Right cardiac atrium (tissue), 5 donors: Measurements from ENCODE around the gene KNCN. TPM values are rescaled to one million over a fixed set of nuclear protein-coding genes. Genes with fewer than 3 reads are reported as not detected.
A peak's percentile ranks its signal among the peaks of the same experiment; 100 is the strongest.

Experiments used
- ATAC-seq, 2 donors: fragments of 200-7000 bp; cut with Tn5 transposase; one replicate each; pipeline versions ENCODE4 v1.8.0 to v1.9.1; 2020; ENCODE audit warnings: moderate library complexity in 2 of 2, mild to moderate bottlenecking in 1 of 2
- DNase-seq, 3 donors: peaks; one replicate each; pipeline ENCODE4 v3.0.0-alpha.2; 2020
- H3K27ac ChIP-seq: one replicate; pipeline ENCODE4 v1.5.1; 2013; ENCODE audit warnings: mild to moderate bottlenecking, low read length, control low read depth, moderate library complexity
- H3K27me3 ChIP-seq: one replicate; pipeline ENCODE4 v1.6.1; 2013; ENCODE audit not compliant: control insufficient read depth, insufficient read depth
- H3K4me1 ChIP-seq: one replicate; pipeline ENCODE4 v1.6.1; 2013; ENCODE audit warnings: low read length; ENCODE audit not compliant: control insufficient read depth, insufficient read depth
- H3K4me3 ChIP-seq: one replicate; pipeline ENCODE4 v1.5.1; 2013; ENCODE audit warnings: low read length, control low read depth
- H3K9me3 ChIP-seq: one replicate; pipeline ENCODE4 v1.6.1; 2013; ENCODE audit warnings: low read length; ENCODE audit not compliant: control insufficient read depth
- WGBS: extraction: QIAGEN DNeasy Blood & Tissue Kit; methylation state at CpG from one replicate; pipeline ENCODE4 v1.1.7; 2013; 5-methylcytosine and 5-hydroxymethylcytosine counted together
- intact Hi-C, 4 donors: fragments of 100-400 bp; cut with DNase I; formaldehyde crosslinking; loops; one replicate each; pipeline versions ENCODE4 v1.11.0 to v1.14.0; 2022 to 2023
- polyA plus RNA-seq: library from polyadenylated mRNA; stranded (reverse); fragments of 200-250 nt; gene quantifications from one replicate; pipeline ENCODE4 v1.2.3, GENCODE V29; 2013
- total RNA-seq, 4 donors: library from RNA; stranded (reverse); fragmentation: NEBNext Ultra II Directional; extraction: Animal tissue kit (Norgen Biotek cat#: 25700); gene quantifications; one replicate each; pipeline ENCODE4 v1.2.1, GENCODE V29; 2021
- donor health status: healthy with polysubstance abuse.
- donor health status: DM: no; HTN: yes; CAD: no.
- donor health status: DM: no; HTN: no; CAD: no.
- donor health status: DM: no; HTN: yes; CAD: no; lungs with severe emphysema.
- donor health status: DM: yes; HTN: yes; CAD: no.

Gene KNCN
- total and polyA plus RNA-seq, 5 donors = not detected

DNA sequence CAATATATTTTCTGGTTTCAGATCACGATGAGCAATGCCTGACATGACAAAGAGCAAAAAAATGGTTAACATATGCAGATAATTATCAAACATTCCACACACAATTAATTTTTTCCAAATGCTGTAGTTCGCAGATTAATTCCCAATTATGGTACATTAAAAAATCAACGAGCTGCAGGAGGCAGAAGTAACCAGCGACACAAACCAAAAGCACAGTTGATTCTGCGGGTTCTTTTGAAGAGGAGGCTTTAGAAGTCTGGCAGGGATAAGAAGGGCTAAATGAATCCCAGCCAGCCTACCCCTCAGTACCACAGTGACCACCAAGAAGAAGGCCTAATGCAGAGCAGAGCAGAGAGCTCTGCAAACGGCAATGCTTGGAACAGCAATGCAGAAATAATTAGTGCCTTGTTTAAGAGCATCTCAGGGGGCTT, 17.0 kb upstream of the KNCN start:
- Histone ChIP-seq H3K27ac (no peak overlapping the region), H3K4me1 (peaks cover 3% of the 10 kb centered on the region), H3K27me3 (no peaks in the 10 kb centered on the region), H3K9me3 (no peaks in the 10 kb centered on the region), H3K4me3 (no peak overlapping the region)
- DNase-seq = no peak
- no peak for ATAC-seq
- 90% methylated on average over 6 of the region's 6 CpGs for WGBS
- intact Hi-C loops = no loop called here

- no peaks in the 10 kb centered on the region for H3K4me1 ChIP-seq
- no peak overlapping the region for H3K27ac ChIP-seq
- ATAC-seq = no peak
- DNase-seq = no peak
- intact Hi-C loops = no loop called here
- H3K27me3 ChIP-seq = no peaks in the 10 kb centered on the region
- 91% methylated on average over 4 of the region's 4 CpGs for WGBS
- no peak overlapping the region for H3K4me3 ChIP-seq
- no peaks in the 10 kb centered on the region for H3K9me3 ChIP-seq
Measured at GRCh38 chr1:46563341-46563740, 11.9 kb upstream of the KNCN start.

- no peak for DNase-seq
Measured at GRCh38 chr1:46562498-46562897, 11.1 kb upstream of the KNCN start.

DNA sequence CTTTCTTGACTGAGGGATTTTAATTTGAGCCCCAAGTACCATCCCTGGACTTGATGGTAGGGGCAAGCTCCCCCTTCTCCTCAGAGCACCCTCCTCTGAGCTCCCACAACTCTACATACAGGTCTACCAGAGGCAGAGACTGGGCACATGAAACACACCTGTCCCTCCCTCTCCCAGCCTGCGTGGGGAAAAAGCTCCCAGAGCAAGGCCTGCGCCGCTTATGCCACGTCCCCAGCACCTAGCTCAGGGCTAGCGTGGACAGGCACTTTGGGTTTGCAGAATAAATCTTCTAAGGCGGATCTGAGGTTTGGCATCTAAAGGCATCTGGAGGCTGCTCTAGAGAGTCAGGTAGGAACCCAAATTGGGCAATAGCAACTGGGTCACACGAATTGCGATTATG, 7.5 kb upstream of the KNCN start:
- Histone ChIP-seq H3K9me3 (no peaks in the 10 kb centered on the region), H3K4me1 (no peaks in the 10 kb centered on the region), H3K4me3 (no peak overlapping the region), H3K27me3 (no peaks in the 10 kb centered on the region), H3K27ac (no peak overlapping the region)
- ATAC-seq (peak in 1 of 2 donors; percentile 5), DNase-seq (no peak)
- intact Hi-C loops = loop anchor here in 1 of 4 donors (10.0 kb wide), 1 partner anchor 156 kb away; the partner anchor contains the start of gene EFCAB14
- 96% methylated on average over 8 of the region's 8 CpGs for WGBS

More at GRCh38 chr1:46562498-46562897, 11.1 kb upstream of the KNCN start:
- Histone ChIP-seq H3K9me3 (no peaks in the 10 kb centered on the region), H3K27me3 (no peaks in the 10 kb centered on the region), H3K4me1 (no peaks in the 10 kb centered on the region), H3K27ac (no peak overlapping the region), H3K4me3 (no peak overlapping the region)
- peak in 1 of 2 donors; percentile 14 for ATAC-seq
- 93% methylated on average over 15 of the region's 15 CpGs for WGBS
- intact Hi-C loops = no loop called here

- Histone ChIP-seq H3K4me1 (no peaks in the 10 kb centered on the region), H3K27me3 (no peaks in the 10 kb centered on the region), H3K4me3 (no peak overlapping the region), H3K27ac (no peak overlapping the region), H3K9me3 (no peaks in the 10 kb centered on the region)
- DNase-seq (peak in 1 of 3 donors; percentile 70), ATAC-seq (peak; percentile 53 to 54)
- intact Hi-C loops = loop anchor here in 1 of 4 donors (10.0 kb wide), 1 partner anchor 156 kb away; the partner anchor contains the start of gene EFCAB14
- 62% methylated on average over 20 of the region's 20 CpGs for WGBS
Measured at GRCh38 chr1:46558141-46558963, 6.9 kb upstream of the KNCN start.

- Histone ChIP-seq H3K27ac (no peak overlapping the region), H3K9me3 (no peaks in the 10 kb centered on the region), H3K4me1 (no peaks in the 10 kb centered on the region), H3K27me3 (no peaks in the 10 kb centered on the region), H3K4me3 (no peak overlapping the region)
- DNase-seq (no peak), ATAC-seq (no peak)
- intact Hi-C loops = loop anchor here in 1 of 4 donors (10.0 kb wide), 1 partner anchor 157 kb away; the partner anchor contains the start of gene EFCAB14
- 73% methylated on average over 5 of the region's 5 CpGs for WGBS
Measured at GRCh38 chr1:46557403-46557802, 6.0 kb upstream of the KNCN start.

GRCh38 chr1:46556822-46557221, 5.4 kb upstream of the KNCN start:
- Histone ChIP-seq H3K4me1 (no peaks in the 10 kb centered on the region), H3K4me3 (no peak overlapping the region), H3K9me3 (no peaks in the 10 kb centered on the region), H3K27me3 (no peaks in the 10 kb centered on the region), H3K27ac (no peak overlapping the region)
- intact Hi-C loops = loop anchor here in 1 of 4 donors (10.0 kb wide), 1 partner anchor 158 kb away; the partner anchor contains the start of gene EFCAB14
- WGBS = 72% methylated on average over 3 of the region's 3 CpGs
- DNase-seq (no peak), ATAC-seq (peak in 1 of 2 donors; percentile 53)

GRCh38 chr1:46555826-46556619, 4.6 kb upstream of the KNCN start:
- H3K27me3 ChIP-seq = no peaks in the 10 kb centered on the region
- 76% methylated on average over 7 of the region's 7 CpGs for WGBS
- H3K4me3 ChIP-seq = no peak overlapping the region
- H3K27ac ChIP-seq = no peak overlapping the region
- H3K4me1 ChIP-seq = no peaks in the 10 kb centered on the region
- ATAC-seq (no peak), DNase-seq (no peak)
- intact Hi-C loops = loop anchor here in 1 of 4 donors (10.0 kb wide), 1 partner anchor 159 kb away; the partner anchor contains the start of gene EFCAB14
- no peaks in the 10 kb centered on the region for H3K9me3 ChIP-seq

DNA sequence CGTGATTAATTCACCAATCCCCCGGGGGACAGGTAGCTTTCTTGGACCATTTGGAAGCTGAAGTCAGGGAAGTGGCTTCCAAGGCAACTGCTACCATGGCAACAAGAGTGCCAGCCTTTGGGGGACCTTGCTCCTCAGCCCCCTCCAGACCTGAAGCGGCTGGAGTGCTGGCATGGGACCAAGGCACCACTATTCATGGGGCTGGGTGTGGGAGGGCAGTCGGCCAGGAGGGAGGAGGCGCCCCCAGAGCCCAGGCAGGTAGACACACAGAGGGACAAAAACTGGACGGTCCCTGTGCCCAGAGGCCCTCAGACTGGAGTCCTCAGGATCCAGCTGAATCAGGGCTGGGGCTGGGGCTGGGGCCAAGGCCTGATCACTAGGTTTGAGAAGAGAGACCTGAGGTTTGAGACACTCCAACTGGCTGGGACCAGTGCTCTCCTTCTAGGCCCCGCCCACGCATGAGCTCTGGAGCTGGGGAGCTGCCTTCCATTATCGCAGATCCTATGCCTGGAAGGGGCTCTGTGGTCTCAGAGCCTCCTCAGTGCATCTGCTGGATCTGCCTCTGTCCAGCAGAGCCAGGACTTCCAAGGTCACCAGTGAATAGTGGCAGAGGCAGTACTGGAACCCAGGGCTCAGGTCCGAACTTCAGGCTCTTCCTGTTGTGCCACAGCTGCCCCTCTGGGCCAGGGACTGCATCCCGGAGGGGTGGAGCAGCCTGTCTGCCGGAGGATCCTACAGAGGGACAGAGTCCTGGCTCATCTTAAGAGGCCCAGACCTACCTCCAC, 3.3 kb upstream of the KNCN start:
- Histone ChIP-seq H3K4me3 (no peak overlapping the region), H3K4me1 (no peaks in the 10 kb centered on the region), H3K27me3 (no peaks in the 10 kb centered on the region), H3K9me3 (no peaks in the 10 kb centered on the region), H3K27ac (no peak overlapping the region)
- 81% methylated on average over 12 of the region's 12 CpGs for WGBS
- DNase-seq (no peak), ATAC-seq (no peak)
- intact Hi-C loops = loop anchor here in 1 of 4 donors (10.0 kb wide), 1 partner anchor 160 kb away; the partner anchor contains the start of gene EFCAB14

GRCh38 chr1:46554236-46554596, 2.8 kb upstream of the KNCN start:
- no peak for ATAC-seq
- H3K9me3 ChIP-seq = no peaks in the 10 kb centered on the region
- WGBS = 91% methylated on average over 6 of the region's 6 CpGs
- H3K27ac ChIP-seq = no peak overlapping the region
- no peaks in the 10 kb centered on the region for H3K4me1 ChIP-seq
- intact Hi-C loops = loop anchor here in 1 of 4 donors (10.0 kb wide), 1 partner anchor 161 kb away; the partner anchor contains the start of gene EFCAB14
- no peak for DNase-seq
- no peaks in the 10 kb centered on the region for H3K27me3 ChIP-seq
- no peak overlapping the region for H3K4me3 ChIP-seq
